Loucy (cell line): Measurements from ENCODE around the gene PCBP3.

ENCODE experiments used
- EZH2phosphoT487 ChIP-seq: fragments of 200-600 bp; IDR thresholded peaks from 2 replicates; pipeline ENCODE4 v1.6.1; 2018; ENCODE audit warnings: antibody characterized with exemption, mild to moderate bottlenecking, moderate library complexity, borderline replicate concordance
- TF ChIP-seq, protein P1 (sequence below): fragments of 200-600 bp; sonication (generic); conservative IDR thresholded peaks from 2 replicates; pipeline ENCODE4 v1.5.1; 2014; ENCODE audit warnings: mild to moderate bottlenecking, antibody characterized with exemption, low read length

GRCh38 chr21:45631540-45631939 is 12.0 kb upstream of the PCBP3 start:
- TF ChIP-seq, protein P1, sequence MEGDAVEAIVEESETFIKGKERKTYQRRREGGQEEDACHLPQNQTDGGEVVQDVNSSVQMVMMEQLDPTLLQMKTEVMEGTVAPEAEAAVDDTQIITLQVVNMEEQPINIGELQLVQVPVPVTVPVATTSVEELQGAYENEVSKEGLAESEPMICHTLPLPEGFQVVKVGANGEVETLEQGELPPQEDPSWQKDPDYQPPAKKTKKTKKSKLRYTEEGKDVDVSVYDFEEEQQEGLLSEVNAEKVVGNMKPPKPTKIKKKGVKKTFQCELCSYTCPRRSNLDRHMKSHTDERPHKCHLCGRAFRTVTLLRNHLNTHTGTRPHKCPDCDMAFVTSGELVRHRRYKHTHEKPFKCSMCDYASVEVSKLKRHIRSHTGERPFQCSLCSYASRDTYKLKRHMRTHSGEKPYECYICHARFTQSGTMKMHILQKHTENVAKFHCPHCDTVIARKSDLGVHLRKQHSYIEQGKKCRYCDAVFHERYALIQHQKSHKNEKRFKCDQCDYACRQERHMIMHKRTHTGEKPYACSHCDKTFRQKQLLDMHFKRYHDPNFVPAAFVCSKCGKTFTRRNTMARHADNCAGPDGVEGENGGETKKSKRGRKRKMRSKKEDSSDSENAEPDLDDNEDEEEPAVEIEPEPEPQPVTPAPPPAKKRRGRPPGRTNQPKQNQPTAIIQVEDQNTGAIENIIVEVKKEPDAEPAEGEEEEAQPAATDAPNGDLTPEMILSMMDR, result no peak
- no peak for TF ChIP-seq EZH2phosphoT487
